ENCODE results near the gene LANCL3. TPM values are rescaled to one million over a fixed set of nuclear protein-coding genes. Genes with fewer than 3 reads are reported as not detected.
"Not testable (repeated sequence)": the region's sequence is repeated elsewhere in the genome, so short reads cannot be mapped to it uniquely, and the experiment has no call there.

LANCL3 gene
- total RNA-seq, 1 experiment from 2014 or later, result 0.26 TPM

- Histone ChIP-seq H4K20me1 (ENCODE audit: low read length) (no peaks in the 10 kb centered on the region), H3K9ac (ENCODE audit: low read length) (no peak overlapping the region), H3K9me3 (ENCODE audit: low read length) (no peaks in the 10 kb centered on the region), H3K9me2 (replicated peaks; ENCODE audit: low read length) (no peaks in the 10 kb centered on the region), H3K4me2 (ENCODE audit: low read length) (no peak overlapping the region), H3K4me1 (ENCODE audit: insufficient read depth, low read length) (peaks cover 18% of the 10 kb centered on the region), H3K36me3 (ENCODE audit: low read depth, low read length) (no peaks in the 10 kb centered on the region), H3K27me3 (ENCODE audit: low read length) (no peaks in the 10 kb centered on the region), H3K27ac (ENCODE audit: low read length) (no peak overlapping the region), H3K79me2 (ENCODE audit: low read length) (no peaks in the 10 kb centered on the region), H3K4me3 (ENCODE audit: low read length) (no peak overlapping the region), H2AFZ (ENCODE audit: low read length) (no peak overlapping the region), H3F3A (ENCODE audit: low read length, unreplicated experiment) (no peaks in the 10 kb centered on the region)
- ATAC-seq (no peak), DNase-seq (no peak)
- POLR2A ChIA-PET (ENCODE audit: unreplicated experiment), result no interaction called here
- TF ChIP-seq CTCF (conservative IDR thresholded peaks at IDR 0.05; ENCODE audit: low read depth, low read length) (no peak), EZH2 (IDR thresholded peaks at IDR 0.05; ENCODE audit: low read length, unreplicated experiment) (no peak), EZH2phosphoT487 (IDR thresholded peaks at IDR 0.05; ENCODE audit: borderline replicate concordance, low read length) (no peak)
- intact Hi-C loops (cut with micrococcal nuclease), result no loop called here
- CTCF ChIA-PET, result no interaction called here
- BruUV-seq (replicated peaks), result no TSS peak
Observed at GRCh38 chrX:37641859-37642258, 70.4 kb downstream of the LANCL3 start.

GRCh38 chrX:37644381-37645305 is 73.2 kb downstream of the LANCL3 start:
- Histone ChIP-seq H3K36me3 (ENCODE audit: low read depth, low read length) (no peaks in the 10 kb centered on the region), H3K9ac (ENCODE audit: low read length) (no peak overlapping the region), H3K27ac (ENCODE audit: low read length) (peak overlapping the region; percentile 64), H3F3A (ENCODE audit: low read length, unreplicated experiment) (no peaks in the 10 kb centered on the region), H3K4me3 (ENCODE audit: low read length) (peak overlapping the region; percentile 24; the same call in 1 of the 2 replicates), H3K4me1 (ENCODE audit: insufficient read depth, low read length) (peaks cover 18% of the 10 kb centered on the region), H3K9me3 (ENCODE audit: low read length) (no peaks in the 10 kb centered on the region), H3K27me3 (ENCODE audit: low read length) (no peaks in the 10 kb centered on the region), H2AFZ (ENCODE audit: low read length) (peak overlapping the region; percentile 64; the same call in 1 of the 2 replicates), H3K9me2 (replicated peaks; ENCODE audit: low read length) (no peaks in the 10 kb centered on the region), H3K79me2 (ENCODE audit: low read length) (no peaks in the 10 kb centered on the region), H4K20me1 (ENCODE audit: low read length) (no peaks in the 10 kb centered on the region), H3K4me2 (ENCODE audit: low read length) (peak overlapping the region; percentile 68)
- intact Hi-C loops (cut with micrococcal nuclease), result no loop called here
- TF ChIP-seq EZH2 (IDR thresholded peaks at IDR 0.05; ENCODE audit: low read length, unreplicated experiment) (no peak), CTCF (conservative IDR thresholded peaks at IDR 0.05; ENCODE audit: low read depth, low read length) (no peak), EZH2phosphoT487 (IDR thresholded peaks at IDR 0.05; ENCODE audit: borderline replicate concordance, low read length) (no peak)
- ChIA-PET CTCF (no interaction called here), POLR2A (ENCODE audit: unreplicated experiment) (no interaction called here)
- ATAC-seq (peak; percentile 31; the same call in 1 of the 2 replicates), DNase-seq (peak; percentile 56)
- BruUV-seq (replicated peaks), result no TSS peak

- Histone ChIP-seq H3K9ac (ENCODE audit: low read length) (no peak overlapping the region), H3K36me3 (ENCODE audit: low read depth, low read length) (no peaks in the 10 kb centered on the region), H3K4me1 (ENCODE audit: insufficient read depth, low read length) (peaks cover 18% of the 10 kb centered on the region), H3K27ac (ENCODE audit: low read length) (no peak overlapping the region), H3K4me3 (ENCODE audit: low read length) (no peak overlapping the region), H3F3A (ENCODE audit: low read length, unreplicated experiment) (no peaks in the 10 kb centered on the region), H3K9me3 (ENCODE audit: low read length) (no peaks in the 10 kb centered on the region), H3K9me2 (replicated peaks; ENCODE audit: low read length) (no peaks in the 10 kb centered on the region), H4K20me1 (ENCODE audit: low read length) (no peaks in the 10 kb centered on the region), H3K4me2 (ENCODE audit: low read length) (no peak overlapping the region), H3K79me2 (ENCODE audit: low read length) (no peaks in the 10 kb centered on the region), H3K27me3 (ENCODE audit: low read length) (no peaks in the 10 kb centered on the region), H2AFZ (ENCODE audit: low read length) (no peak overlapping the region)
- no peak for DNase-seq
- BruUV-seq (replicated peaks), result no TSS peak
- CTCF ChIA-PET, result interaction anchor here (0.7 kb wide), 1 partner anchor 45 kb away, joined by 3 read pairs; no protein-coding TSS in a partner anchor
- intact Hi-C loops (cut with micrococcal nuclease), result no loop called here
- ATAC-seq, result no peak
- POLR2A ChIA-PET (ENCODE audit: unreplicated experiment), result no interaction called here
- TF ChIP-seq EZH2phosphoT487 (IDR thresholded peaks at IDR 0.05; ENCODE audit: borderline replicate concordance, low read length) (no peak), CTCF (conservative IDR thresholded peaks at IDR 0.05; ENCODE audit: low read depth, low read length) (peak; percentile 37; the same call in 1 of the 2 replicates), EZH2 (IDR thresholded peaks at IDR 0.05; ENCODE audit: low read length, unreplicated experiment) (no peak)
Observed at GRCh38 chrX:37646254-37646653, 74.8 kb downstream of the LANCL3 start.

- H3K36me3 ChIP-seq (ENCODE audit: low read depth, low read length); H3K9ac ChIP-seq (ENCODE audit: low read length); H3F3A ChIP-seq (ENCODE audit: low read length, unreplicated experiment); H3K9me3 ChIP-seq (ENCODE audit: low read length); H3K9me2 ChIP-seq (replicated peaks; ENCODE audit: low read length); ATAC-seq; H4K20me1 ChIP-seq (ENCODE audit: low read length); H3K27me3 ChIP-seq (ENCODE audit: low read length); H3K4me2 ChIP-seq (ENCODE audit: low read length); H3K4me1 ChIP-seq (ENCODE audit: insufficient read depth, low read length); intact Hi-C loops (cut with micrococcal nuclease); POLR2A ChIA-PET (ENCODE audit: unreplicated experiment); H3K4me3 ChIP-seq (ENCODE audit: low read length); BruUV-seq (replicated peaks); H3K27ac ChIP-seq (ENCODE audit: low read length); CTCF ChIA-PET; H2AFZ ChIP-seq (ENCODE audit: low read length); DNase-seq; H3K79me2 ChIP-seq (ENCODE audit: low read length): not testable (repeated sequence)
Observed at GRCh38 chrX:37650879-37651278, 79.4 kb downstream of the LANCL3 start.

All from PC-3 (cell line).